Activated CD8-positive, alpha-beta T cell treated with anti-CD3 and anti-CD28 coated beads for 36 hours (primary cell): ENCODE results near the gene TMEM207. TPM values are rescaled to one million over a fixed set of nuclear protein-coding genes. Genes with fewer than 3 reads are reported as not detected.
A peak's percentile ranks its signal among the peaks of the same experiment; 100 is the strongest.
"Not testable (repeated sequence)": the region's sequence is repeated elsewhere in the genome, so short reads cannot be mapped to it uniquely, and the experiment has no call there.

Experiments used
- ATAC-seq: fragments of 200-7000 bp; cut with Tn5 transposase; one replicate; pipeline ENCODE4 v1.10.0; 2021; ENCODE audit warnings: mild to moderate bottlenecking, moderate library complexity
- CTCF ChIA-PET: fragments of 350-600 bp; sonication (Branson Sonifier 250); formaldehyde crosslinking; loops from one replicate; lab custom pipeline; 2021; ENCODE audit warnings: antibody characterized with exemption; lab: Charles Lee
- POLR2A ChIA-PET: fragments of 350-600 bp; sonication (Branson Sonifier 250); formaldehyde crosslinking; loops from one replicate; lab custom pipeline; 2021; ENCODE audit warnings: antibody characterized with exemption; lab: Charles Lee
- DNase-seq: peaks from one replicate; pipeline ENCODE4 v3.0.0-alpha.2; 2020
- H3K27ac Mint-ChIP-seq: one replicate; pipeline ENCODE4 v1.8.0; 2021; ENCODE audit warnings: mild to moderate bottlenecking, mixed read lengths
- H3K27me3 Mint-ChIP-seq: one replicate; pipeline ENCODE4 v1.8.0; 2021; ENCODE audit warnings: mixed read lengths
- H3K36me3 Mint-ChIP-seq: one replicate; pipeline ENCODE4 v1.8.0; 2021; ENCODE audit warnings: low read depth, mixed read lengths
- H3K4me1 Mint-ChIP-seq: one replicate; pipeline ENCODE4 v1.8.0; 2021; ENCODE audit warnings: low read depth, mixed read lengths
- H3K4me3 Mint-ChIP-seq: one replicate; pipeline ENCODE4 v1.8.0; 2021; ENCODE audit warnings: mild to moderate bottlenecking, moderate library complexity, mixed read lengths
- H3K9me3 Mint-ChIP-seq: one replicate; pipeline ENCODE4 v1.8.0; 2021; ENCODE audit warnings: mixed read lengths
- CTCF ChIP-seq: fragments of 200-600 bp; IDR thresholded peaks from one replicate; pipeline ENCODE4 v1.8.0; 2022; ENCODE audit warnings: antibody characterized with exemption, mild to moderate bottlenecking
- intact Hi-C: fragments of 100-400 bp; cut with micrococcal nuclease; formaldehyde crosslinking; loops from one replicate; pipeline ENCODE4 v1.10.0; 2022
- total RNA-seq, 2 experiments: library from RNA; stranded (reverse); gene quantifications; one replicate each; pipeline ENCODE4 v1.2.3, GENCODE V29; 2021

The TMEM207 gene
- total RNA-seq, 2 experiments from 2014 or later: not detected

GRCh38 chr3:190491533-190492054 lies 41.9 kb upstream of the TMEM207 start:
- no peak overlapping the region for H3K27ac Mint-ChIP-seq
- ChIA-PET POLR2A (interaction anchor here (0.7 kb wide), 1 partner anchor 86 kb away, joined by 3 read pairs; no protein-coding TSS in a partner anchor), CTCF (interaction anchor here (1.2 to 1.4 kb wide), 5 partner anchors 12 to 206 kb away, joined by 3 to 5 read pairs (median 4); partner anchors contain the start of genes CLDN1 and IL1RAP)
- TF ChIP-seq CTCF: no peak
- H3K36me3 Mint-ChIP-seq: no peaks in the 10 kb centered on the region
- H3K9me3 Mint-ChIP-seq: no peaks in the 10 kb centered on the region
- intact Hi-C loops: no loop called here
- DNase-seq (peak; percentile 38), ATAC-seq (peak; percentile 94)
- no peak overlapping the region for H3K4me3 Mint-ChIP-seq
- peaks cover 23% of the 10 kb centered on the region for H3K4me1 Mint-ChIP-seq
- peaks cover 51% of the 10 kb centered on the region for H3K27me3 Mint-ChIP-seq

GRCh38 chr3:190486908-190487607 lies 37.4 kb upstream of the TMEM207 start:
- no peak for TF ChIP-seq CTCF
- Mint-ChIP-seq H3K4me3 (no peak overlapping the region), H3K27ac (no peak overlapping the region), H3K4me1 (peaks cover 14% of the 10 kb centered on the region), H3K27me3 (peaks cover 54% of the 10 kb centered on the region), H3K36me3 (no peaks in the 10 kb centered on the region), H3K9me3 (peaks cover 2% of the 10 kb centered on the region)
- intact Hi-C loops: no loop called here
- ATAC-seq (no peak), DNase-seq (no peak)
- CTCF ChIA-PET: interaction anchor here (1.1 to 1.4 kb wide), 2 partner anchors 12 to 165 kb away, joined by 3 to 4 read pairs; partner anchors contain the start of gene CLDN1
- POLR2A ChIA-PET: no interaction called here

- peaks cover 2% of the 10 kb centered on the region for H3K9me3 Mint-ChIP-seq
- H3K36me3 Mint-ChIP-seq: no peaks in the 10 kb centered on the region
- H3K27me3 Mint-ChIP-seq: peaks cover 54% of the 10 kb centered on the region
- POLR2A ChIA-PET: no interaction called here
- CTCF ChIA-PET: no interaction called here
- ATAC-seq (no peak), DNase-seq (no peak)
- intact Hi-C loops: no loop called here
- H3K4me1 Mint-ChIP-seq: peaks cover 9% of the 10 kb centered on the region
- no peak overlapping the region for H3K4me3 Mint-ChIP-seq
- no peak overlapping the region for H3K27ac Mint-ChIP-seq
- no peak for TF ChIP-seq CTCF
Measured at GRCh38 chr3:190486533-190486864, 36.8 kb upstream of the TMEM207 start.

- no peak overlapping the region for H3K4me3 Mint-ChIP-seq
- H3K9me3 Mint-ChIP-seq: peaks cover 2% of the 10 kb centered on the region
- ChIA-PET CTCF (no interaction called here), POLR2A (no interaction called here)
- no peak for DNase-seq
- no peak overlapping the region for H3K27ac Mint-ChIP-seq
- H3K4me1 Mint-ChIP-seq: peaks cover 4% of the 10 kb centered on the region
- H3K27me3 Mint-ChIP-seq: peaks cover 51% of the 10 kb centered on the region
- TF ChIP-seq CTCF: no peak
- no peaks in the 10 kb centered on the region for H3K36me3 Mint-ChIP-seq
- intact Hi-C loops: no loop called here
- ATAC-seq: no peak
Measured at GRCh38 chr3:190485830-190486532, 36.3 kb upstream of the TMEM207 start.

GRCh38 chr3:190481779-190482178 lies 32.1 kb upstream of the TMEM207 start:
- CTCF ChIA-PET: no interaction called here
- H3K9me3 Mint-ChIP-seq: peaks cover 2% of the 10 kb centered on the region
- H3K4me3 Mint-ChIP-seq: no peak overlapping the region
- POLR2A ChIA-PET: no interaction called here
- no peak for ATAC-seq
- no peak overlapping the region for H3K27ac Mint-ChIP-seq
- no peaks in the 10 kb centered on the region for H3K4me1 Mint-ChIP-seq
- TF ChIP-seq CTCF: no peak
- DNase-seq: no peak
- no peaks in the 10 kb centered on the region for H3K36me3 Mint-ChIP-seq
- peaks cover 21% of the 10 kb centered on the region for H3K27me3 Mint-ChIP-seq
- intact Hi-C loops: no loop called here

GRCh38 chr3:190473261-190473660 lies 23.6 kb upstream of the TMEM207 start:
- POLR2A ChIA-PET, H3K27me3 Mint-ChIP-seq, ATAC-seq, CTCF ChIA-PET, H3K36me3 Mint-ChIP-seq, H3K4me1 Mint-ChIP-seq, H3K9me3 Mint-ChIP-seq, H3K27ac Mint-ChIP-seq, DNase-seq, intact Hi-C loops, H3K4me3 Mint-ChIP-seq: not testable (repeated sequence)
